Activated naive CD4-positive, alpha-beta T cell treated with anti-CD3 and anti-CD28 coated beads for 36 hours (primary cell): ENCODE measurements around the gene PLAAT2. TPM values are rescaled to one million over a fixed set of nuclear protein-coding genes. Genes with fewer than 3 reads are reported as not detected.

Experiments
- CTCF ChIA-PET: fragments of 350-600 bp; sonication (Branson Sonifier 250); formaldehyde crosslinking; loops from one replicate; lab custom pipeline; 2021; ENCODE audit warnings: antibody characterized with exemption; lab: Charles Lee
- DNase-seq: peaks from one replicate; pipeline ENCODE4 v3.0.0-alpha.2; 2020
- H3K27ac Mint-ChIP-seq: one replicate; pipeline ENCODE4 v1.8.0; 2021; ENCODE audit warnings: mild to moderate bottlenecking, mixed read lengths
- H3K27me3 Mint-ChIP-seq: one replicate; pipeline ENCODE4 v1.8.0; 2021; ENCODE audit warnings: low read depth, mixed read lengths
- H3K36me3 Mint-ChIP-seq: one replicate; pipeline ENCODE4 v1.8.0; 2021; ENCODE audit warnings: low read depth, mixed read lengths
- H3K4me1 Mint-ChIP-seq: one replicate; pipeline ENCODE4 v1.8.0; 2021; ENCODE audit warnings: low read depth, mixed read lengths
- H3K4me3 Mint-ChIP-seq: one replicate; pipeline ENCODE4 v1.8.0; 2021; ENCODE audit warnings: mild to moderate bottlenecking, moderate library complexity, mixed read lengths
- H3K9me3 Mint-ChIP-seq: one replicate; pipeline ENCODE4 v1.8.0; 2021; ENCODE audit warnings: mixed read lengths
- intact Hi-C: fragments of 100-400 bp; cut with micrococcal nuclease; formaldehyde crosslinking; loops from one replicate; pipeline ENCODE4 v1.15.1; 2023
- total RNA-seq, 2 experiments: library from RNA; stranded (reverse); gene quantifications; one replicate each; pipeline ENCODE4 v1.2.3, GENCODE V29; 2021

PLAAT2 gene
- total RNA-seq, 2 experiments from 2014 or later: not detected

GRCh38 chr11:63507511-63507910 lies 55.7 kb downstream of the PLAAT2 start:
- Mint-ChIP-seq H3K36me3 (no peaks in the 10 kb centered on the region), H3K27me3 (no peaks in the 10 kb centered on the region), H3K27ac (no peak overlapping the region), H3K4me3 (no peak overlapping the region), H3K9me3 (no peaks in the 10 kb centered on the region), H3K4me1 (peaks cover 4% of the 10 kb centered on the region)
- CTCF ChIA-PET: interaction anchor here (0.6 to 0.9 kb wide), 3 partner anchors 12 to 149 kb away, joined by 3 read pairs; no protein-coding TSS in a partner anchor
- DNase-seq: no peak
- intact Hi-C loops: no loop called here

GRCh38 chr11:63506876-63507275 lies 56.3 kb downstream of the PLAAT2 start:
- H3K27ac Mint-ChIP-seq: no peak overlapping the region
- DNase-seq: no peak
- no peaks in the 10 kb centered on the region for H3K36me3 Mint-ChIP-seq
- H3K4me3 Mint-ChIP-seq: no peak overlapping the region
- H3K4me1 Mint-ChIP-seq: peaks cover 4% of the 10 kb centered on the region
- intact Hi-C loops: no loop called here
- H3K9me3 Mint-ChIP-seq: no peaks in the 10 kb centered on the region
- CTCF ChIA-PET: interaction anchor here (2.1 kb wide), 1 partner anchor 28 kb away, joined by 6 read pairs; no protein-coding TSS in a partner anchor
- no peaks in the 10 kb centered on the region for H3K27me3 Mint-ChIP-seq

DNA sequence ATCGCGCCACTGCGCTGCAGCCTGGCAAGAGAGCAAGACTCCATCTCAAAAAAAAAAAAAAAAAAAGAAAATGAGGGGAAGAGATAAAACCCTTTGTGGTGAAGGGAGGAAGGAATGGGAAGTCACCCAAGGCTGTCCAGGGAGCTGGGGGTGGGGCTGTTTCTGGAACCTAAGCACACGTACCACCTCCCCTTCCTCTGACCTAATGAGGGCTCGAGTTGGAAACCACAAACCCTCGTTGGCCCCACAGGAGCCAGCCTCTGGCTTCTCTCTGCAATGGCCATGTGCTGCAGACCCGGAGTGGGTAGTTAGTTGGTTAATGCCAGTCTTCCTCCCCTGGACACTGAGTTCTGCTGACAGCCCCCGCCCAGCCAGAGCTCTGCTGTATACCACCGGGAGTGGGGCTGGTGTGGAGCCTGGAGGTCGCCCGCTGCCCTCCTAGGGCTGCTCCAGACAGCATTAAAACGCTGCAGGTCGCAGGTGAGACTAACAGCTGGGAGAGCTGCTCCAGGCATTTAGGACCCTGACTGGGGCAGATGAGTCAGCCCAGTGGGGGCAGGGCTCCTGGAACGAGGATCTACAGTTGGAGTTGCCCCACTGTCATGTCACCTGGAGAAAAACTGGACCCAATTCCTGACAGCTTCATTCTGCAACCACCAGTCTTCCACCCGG lies 57.2 kb downstream of the PLAAT2 start, which contains the start of gene LGALS12:
Gene LGALS12, plus strand, starts transcription at position 228 of the 672 bp plus-strand sequence. Its CDS starts 375 bp downstream, at position 603.
- Mint-ChIP-seq H3K4me1 (peaks cover 6% of the 10 kb centered on the region), H3K4me3 (no peak within 1 kb of the TSS), H3K9me3 (no peaks in the 10 kb centered on the region), H3K27me3 (no peaks in the 10 kb centered on the region), H3K36me3 (no peaks in the 10 kb centered on the region), H3K27ac (no peak within 1 kb of the TSS)
- intact Hi-C loops: no loop called here
- CTCF ChIA-PET: interaction anchor here (2.1 kb wide), 1 partner anchor 27 kb away, joined by 6 read pairs; no protein-coding TSS in a partner anchor
- DNase-seq: no peak

DNA sequence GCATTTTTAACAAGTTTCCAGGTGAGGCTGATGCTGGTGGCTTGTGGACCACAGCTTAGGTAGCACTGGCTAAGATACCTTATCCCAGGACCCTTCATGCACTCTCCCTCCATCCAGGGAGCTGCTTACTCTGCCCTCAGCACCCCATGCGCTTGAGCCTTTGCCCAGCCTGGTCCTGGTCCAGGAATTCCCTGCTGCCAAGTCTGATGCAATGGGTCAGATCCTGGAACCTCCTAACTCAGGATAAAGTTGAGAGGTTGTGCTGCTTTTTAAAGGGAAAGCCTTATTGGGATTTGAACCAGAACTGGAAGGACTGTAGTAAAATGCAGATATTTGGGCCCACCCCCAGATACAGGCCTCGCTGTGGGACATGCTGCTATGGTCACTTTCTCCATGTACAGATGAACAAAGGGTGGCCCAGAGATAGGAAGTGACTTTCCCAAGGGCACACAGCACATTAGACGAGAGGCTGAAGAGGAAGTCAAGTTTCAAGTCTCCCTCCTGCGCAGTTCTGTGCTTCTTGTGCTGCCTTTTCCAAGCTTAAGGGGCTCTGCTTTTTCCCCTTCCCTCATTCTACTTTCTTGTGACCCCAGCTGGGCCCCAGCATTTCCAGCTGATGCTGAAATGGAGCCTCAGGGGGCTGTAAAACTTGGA lies 58.1 kb downstream of the PLAAT2 start:
- no peak overlapping the region for H3K27ac Mint-ChIP-seq
- intact Hi-C loops: no loop called here
- no peak for DNase-seq
- peaks cover 6% of the 10 kb centered on the region for H3K4me1 Mint-ChIP-seq
- H3K9me3 Mint-ChIP-seq: peaks cover 7% of the 10 kb centered on the region
- no peaks in the 10 kb centered on the region for H3K27me3 Mint-ChIP-seq
- H3K4me3 Mint-ChIP-seq: no peak overlapping the region
- CTCF ChIA-PET: interaction anchor here (2.1 kb wide), 1 partner anchor 26 kb away, joined by 6 read pairs; no protein-coding TSS in a partner anchor
- H3K36me3 Mint-ChIP-seq: peaks cover 5% of the 10 kb centered on the region

DNA sequence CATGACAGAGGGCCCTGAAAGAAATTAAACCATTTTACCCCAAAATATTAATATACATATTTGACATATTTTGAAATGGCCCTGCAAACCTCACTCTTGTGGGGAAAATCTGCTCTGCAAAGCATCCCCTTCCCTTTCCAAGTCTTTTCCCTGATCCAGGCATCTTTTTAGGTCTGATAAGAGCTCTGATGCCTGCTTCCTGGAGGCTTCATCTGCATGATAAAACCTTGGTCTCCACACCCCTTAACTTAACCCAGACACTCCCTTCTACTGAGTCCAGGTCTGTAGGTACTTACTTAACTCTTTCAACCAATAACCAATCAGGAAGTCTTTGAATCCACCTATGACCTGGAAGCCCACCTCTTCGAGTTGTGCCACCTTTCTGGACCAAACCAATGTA lies 59.1 kb downstream of the PLAAT2 start:
- no peak overlapping the region for H3K4me3 Mint-ChIP-seq
- H3K9me3 Mint-ChIP-seq: peaks cover 16% of the 10 kb centered on the region
- CTCF ChIA-PET: no interaction called here

GRCh38 chr11:63503492-63503891 lies 59.7 kb downstream of the PLAAT2 start:
- H3K36me3 Mint-ChIP-seq: peaks cover 5% of the 10 kb centered on the region
- H3K4me1 Mint-ChIP-seq: peaks cover 6% of the 10 kb centered on the region
- intact Hi-C loops: no loop called here
- CTCF ChIA-PET: no interaction called here
- H3K4me3 Mint-ChIP-seq: no peak overlapping the region
- H3K27ac Mint-ChIP-seq: no peak overlapping the region
- H3K27me3 Mint-ChIP-seq: no peaks in the 10 kb centered on the region
- H3K9me3 Mint-ChIP-seq: peaks cover 16% of the 10 kb centered on the region
- no peak for DNase-seq

More for the DNA sequence above, 59.1 kb downstream of the PLAAT2 start:
- peaks cover 5% of the 10 kb centered on the region for H3K36me3 Mint-ChIP-seq
- peaks cover 6% of the 10 kb centered on the region for H3K4me1 Mint-ChIP-seq
- intact Hi-C loops: no loop called here
- no peak overlapping the region for H3K27ac Mint-ChIP-seq
- H3K27me3 Mint-ChIP-seq: no peaks in the 10 kb centered on the region
- DNase-seq: no peak

Other genes with a start within 250 kb of the PLAAT2 start
- gene SLC22A9, start 193.6 kb downstream of the PLAAT2 start, total RNA-seq: not detected
- not detected for gene PLAAT5, start 72.2 kb downstream of the PLAAT2 start, total RNA-seq
- gene LGALS12, start 57.3 kb downstream of the PLAAT2 start, total RNA-seq: not detected
- gene PLAAT4, start 26.6 kb downstream of the PLAAT2 start, total RNA-seq: 10 to 100 TPM; 16.1 to 16.6 TPM
- 1 to 10 TPM; 3.5 to 3.7 TPM for gene PLAAT3, start 51.1 kb upstream of the PLAAT2 start, total RNA-seq
- 10 to 100 TPM; 19.5 to 21.0 TPM for gene ATL3, start 108.0 kb upstream of the PLAAT2 start, total RNA-seq
- 10 to 100 TPM; 46.7 to 47.6 TPM for gene RTN3, start 118.1 kb upstream of the PLAAT2 start, total RNA-seq
- under 1 TPM; 0.91 TPM for gene ZFTA, start 205.4 kb upstream of the PLAAT2 start, total RNA-seq